GM12878 (cell line): ENCODE measurements around the gene PCDHGA10. TPM values are rescaled to one million over a fixed set of nuclear protein-coding genes. Genes with fewer than 3 reads are reported as not detected.

Experiments used
- CBX3 ChIP-seq: fragments of 200-600 bp; sonication (generic); IDR thresholded peaks from 2 replicates; pipeline ENCODE4 v1.6.1; 2016; ENCODE audit warnings: low read depth, borderline replicate concordance
- MYB ChIP-seq: fragments of 150-350 bp; IDR thresholded peaks from 2 replicates; pipeline ENCODE4 v1.6.1; 2014; ENCODE audit warnings: mild to moderate bottlenecking, low read depth, low read length, borderline replicate concordance
- PAX8 ChIP-seq: fragments of 450-650 bp; IDR thresholded peaks from 2 replicates; pipeline ENCODE4 v1.6.1; 2017; ENCODE audit warnings: mild to moderate bottlenecking, moderate library complexity
- SP1 ChIP-seq: IDR thresholded peaks from one replicate; pipeline ENCODE4 v1.6.1; 2011; ENCODE audit warnings: low read depth, low read length
- TARDBP ChIP-seq: IDR thresholded peaks from 2 replicates; pipeline ENCODE4 v1.6.1; 2016; ENCODE audit warnings: borderline replicate concordance
- TCF3 ChIP-seq: IDR thresholded peaks from 2 replicates; pipeline ENCODE4 v1.6.1; 2012; ENCODE audit warnings: low read depth, mild to moderate bottlenecking, low read length, borderline replicate concordance; ENCODE audit not compliant: insufficient read depth
- polyA plus RNA-seq, 11 experiments: library from polyadenylated mRNA; depleted of rRNA in 4 of 11; unstranded in 6 of 11; stranded (reverse) in 5 of 11; fragments of >200 nt; fragmentation: Nextera tagmentation in 4 of 11; fragmentation: Illumina TruSeq in 1 of 11; extraction: Ambion mirVana in 4 of 11; extraction: Trizol in 1 of 11; gene quantifications; 1 replicate in 1 of 11; 2 replicates in 10 of 11; pipeline versions ENCODE4 v1.2.1 to v1.2.3, GENCODE V29; 2011 to 2016; ENCODE audit warnings: inconsistent platforms in 2 of 11, missing spikeins in 2 of 11, low read depth in 1 of 11
- total RNA-seq, 4 experiments: library from RNA; depleted of rRNA in 3 of 4; stranded (reverse); fragments of >200 nt in 3 of 4; fragmentation: Illumina TruSeq in 1 of 4; extraction: Trizol in 1 of 4; gene quantifications; 2 replicates each; pipeline versions ENCODE4 v1.2.1 to v1.2.3, GENCODE V29; 2013 to 2021
- TF ChIP-seq, protein P1 (sequence below): fragments of 450-650 bp; IDR thresholded peaks from 2 replicates; pipeline ENCODE4 v1.6.1; 2016; ENCODE audit warnings: mild to moderate bottlenecking, moderate library complexity, borderline replicate concordance
- TF ChIP-seq, protein P2 (sequence below): IDR thresholded peaks from 2 replicates; pipeline ENCODE4 v1.6.1; 2011; ENCODE audit warnings: borderline replicate concordance, low read depth, mild to moderate bottlenecking, moderate library complexity, mixed read lengths, low read length; ENCODE audit not compliant: insufficient read depth; ENCODE audit errors: extremely low read length
- TF ChIP-seq, protein P3 (sequence below): fragments of 450-650 bp; IDR thresholded peaks from 2 replicates; pipeline ENCODE4 v1.6.1; 2018; ENCODE audit warnings: borderline replicate concordance, mild to moderate bottlenecking; ENCODE audit not compliant: partially characterized antibody

PCDHGA10 gene
- total and polyA plus RNA-seq, 10 of the 15 experiments (the other 5 are each of a cell fraction or from before 2014, with no cell fraction given) = 0.39 to 2.2 (median 1.1) TPM

DNA sequence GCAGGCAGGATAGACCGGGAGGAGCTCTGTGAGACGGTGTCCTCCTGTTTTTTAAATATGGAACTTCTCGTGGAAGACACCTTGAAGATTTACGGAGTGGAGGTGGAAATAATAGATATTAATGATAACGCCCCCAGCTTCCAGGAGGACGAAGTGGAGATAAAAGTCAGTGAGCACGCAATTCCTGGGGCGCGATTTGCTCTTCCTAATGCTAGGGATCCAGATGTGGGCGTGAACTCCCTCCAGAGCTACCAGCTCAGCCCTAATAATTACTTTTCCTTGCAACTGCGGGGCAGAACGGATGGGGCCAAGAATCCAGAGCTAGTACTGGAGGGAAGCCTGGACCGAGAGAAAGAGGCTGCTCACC is 8.7 kb downstream of the PCDHGA10 start (continued):
- TF ChIP-seq, protein P1, sequence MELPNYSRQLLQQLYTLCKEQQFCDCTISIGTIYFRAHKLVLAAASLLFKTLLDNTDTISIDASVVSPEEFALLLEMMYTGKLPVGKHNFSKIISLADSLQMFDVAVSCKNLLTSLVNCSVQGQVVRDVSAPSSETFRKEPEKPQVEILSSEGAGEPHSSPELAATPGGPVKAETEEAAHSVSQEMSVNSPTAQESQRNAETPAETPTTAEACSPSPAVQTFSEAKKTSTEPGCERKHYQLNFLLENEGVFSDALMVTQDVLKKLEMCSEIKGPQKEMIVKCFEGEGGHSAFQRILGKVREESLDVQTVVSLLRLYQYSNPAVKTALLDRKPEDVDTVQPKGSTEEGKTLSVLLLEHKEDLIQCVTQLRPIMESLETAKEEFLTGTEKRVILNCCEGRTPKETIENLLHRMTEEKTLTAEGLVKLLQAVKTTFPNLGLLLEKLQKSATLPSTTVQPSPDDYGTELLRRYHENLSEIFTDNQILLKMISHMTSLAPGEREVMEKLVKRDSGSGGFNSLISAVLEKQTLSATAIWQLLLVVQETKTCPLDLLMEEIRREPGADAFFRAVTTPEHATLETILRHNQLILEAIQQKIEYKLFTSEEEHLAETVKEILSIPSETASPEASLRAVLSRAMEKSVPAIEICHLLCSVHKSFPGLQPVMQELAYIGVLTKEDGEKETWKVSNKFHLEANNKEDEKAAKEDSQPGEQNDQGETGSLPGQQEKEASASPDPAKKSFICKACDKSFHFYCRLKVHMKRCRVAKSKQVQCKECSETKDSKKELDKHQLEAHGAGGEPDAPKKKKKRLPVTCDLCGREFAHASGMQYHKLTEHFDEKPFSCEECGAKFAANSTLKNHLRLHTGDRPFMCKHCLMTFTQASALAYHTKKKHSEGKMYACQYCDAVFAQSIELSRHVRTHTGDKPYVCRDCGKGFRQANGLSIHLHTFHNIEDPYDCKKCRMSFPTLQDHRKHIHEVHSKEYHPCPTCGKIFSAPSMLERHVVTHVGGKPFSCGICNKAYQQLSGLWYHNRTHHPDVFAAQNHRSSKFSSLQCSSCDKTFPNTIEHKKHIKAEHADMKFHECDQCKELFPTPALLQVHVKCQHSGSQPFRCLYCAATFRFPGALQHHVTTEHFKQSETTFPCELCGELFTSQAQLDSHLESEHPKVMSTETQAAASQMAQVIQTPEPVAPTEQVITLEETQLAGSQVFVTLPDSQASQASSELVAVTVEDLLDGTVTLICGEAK = no peak
- TF ChIP-seq TARDBP (no peak), CBX3 (no peak), SP1 (no peak), TCF3 (no peak), MYB (no peak), PAX8 (no peak)
- TF ChIP-seq, protein P2, sequence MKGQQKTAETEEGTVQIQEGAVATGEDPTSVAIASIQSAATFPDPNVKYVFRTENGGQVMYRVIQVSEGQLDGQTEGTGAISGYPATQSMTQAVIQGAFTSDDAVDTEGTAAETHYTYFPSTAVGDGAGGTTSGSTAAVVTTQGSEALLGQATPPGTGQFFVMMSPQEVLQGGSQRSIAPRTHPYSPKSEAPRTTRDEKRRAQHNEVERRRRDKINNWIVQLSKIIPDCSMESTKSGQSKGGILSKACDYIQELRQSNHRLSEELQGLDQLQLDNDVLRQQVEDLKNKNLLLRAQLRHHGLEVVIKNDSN = no peak
- TF ChIP-seq, protein P3, sequence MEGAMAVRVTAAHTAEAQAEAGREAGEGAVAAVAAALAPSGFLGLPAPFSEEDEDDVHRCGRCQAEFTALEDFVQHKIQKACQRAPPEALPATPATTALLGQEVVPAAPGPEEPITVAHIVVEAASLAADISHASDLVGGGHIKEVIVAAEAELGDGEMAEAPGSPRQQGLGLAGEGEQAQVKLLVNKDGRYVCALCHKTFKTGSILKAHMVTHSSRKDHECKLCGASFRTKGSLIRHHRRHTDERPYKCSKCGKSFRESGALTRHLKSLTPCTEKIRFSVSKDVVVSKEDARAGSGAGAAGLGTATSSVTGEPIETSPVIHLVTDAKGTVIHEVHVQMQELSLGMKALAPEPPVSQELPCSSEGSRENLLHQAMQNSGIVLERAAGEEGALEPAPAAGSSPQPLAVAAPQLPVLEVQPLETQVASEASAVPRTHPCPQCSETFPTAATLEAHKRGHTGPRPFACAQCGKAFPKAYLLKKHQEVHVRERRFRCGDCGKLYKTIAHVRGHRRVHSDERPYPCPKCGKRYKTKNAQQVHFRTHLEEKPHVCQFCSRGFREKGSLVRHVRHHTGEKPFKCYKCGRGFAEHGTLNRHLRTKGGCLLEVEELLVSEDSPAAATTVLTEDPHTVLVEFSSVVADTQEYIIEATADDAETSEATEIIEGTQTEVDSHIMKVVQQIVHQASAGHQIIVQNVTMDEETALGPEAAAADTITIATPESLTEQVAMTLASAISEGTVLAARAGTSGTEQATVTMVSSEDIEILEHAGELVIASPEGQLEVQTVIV = no peak
